Liver (tissue), 3 donors: ENCODE data around the gene PSMD12.

Source experiments
- CTCF ChIP-seq: fragments of 150-350 bp; IDR thresholded peaks from 2 replicates; pipeline ENCODE4 v1.5.1; 2017; ENCODE audit warnings: improper control_type of control experiment, low read depth, low read length; ENCODE audit not compliant: missing input control
- EGR1 ChIP-seq, 2 donors: IDR thresholded peaks; 2 replicates each; pipeline ENCODE4 v1.6.1; 2016 to 2018; ENCODE audit warnings: antibody characterized with exemption in 2 of 2, low read depth in 2 of 2
- FOXA1 ChIP-seq: IDR thresholded peaks from 2 replicates; pipeline ENCODE4 v1.6.1; 2016; ENCODE audit warnings: antibody characterized with exemption
- JUND ChIP-seq, 2 donors: IDR thresholded peaks; 2 replicates each; pipeline ENCODE4 v1.6.1; 2016; ENCODE audit warnings: antibody characterized with exemption in 2 of 2
- MAX ChIP-seq: IDR thresholded peaks from 2 replicates; pipeline ENCODE4 v1.6.1; 2016; ENCODE audit warnings: antibody characterized with exemption
- RAD21 ChIP-seq, 2 donors: IDR thresholded peaks; 2 replicates each; pipeline ENCODE4 v1.6.1; 2016; ENCODE audit warnings: antibody characterized with exemption in 2 of 2, mild to moderate bottlenecking in 2 of 2
- YY1 ChIP-seq: IDR thresholded peaks from 2 replicates; pipeline ENCODE4 v1.6.1; 2016; ENCODE audit warnings: antibody characterized with exemption, mild to moderate bottlenecking
- TF ChIP-seq, protein P1 (sequence below): IDR thresholded peaks from 2 replicates; pipeline ENCODE4 v1.6.1; 2016; ENCODE audit warnings: antibody characterized with exemption, mild to moderate bottlenecking
- donor health status: healthy.
- donor health status: healthy.

GRCh38 chr17:67366193-67367157 lies at the start of gene PSMD12:
- TF ChIP-seq CTCF (peak; percentile 5), EGR1 (IDR thresholded peaks at IDR 0.05; ENCODE audit: low read depth in 2 of 2) (no peak), FOXA1 (no peak), JUND (IDR thresholded peaks at IDR 0.05) (peak in 1 of 2 donors; percentile 6), RAD21 (IDR thresholded peaks at IDR 0.05) (peak; percentile 21 to 39), MAX (no peak), YY1 (peak; percentile 58)
- TF ChIP-seq, protein P1, sequence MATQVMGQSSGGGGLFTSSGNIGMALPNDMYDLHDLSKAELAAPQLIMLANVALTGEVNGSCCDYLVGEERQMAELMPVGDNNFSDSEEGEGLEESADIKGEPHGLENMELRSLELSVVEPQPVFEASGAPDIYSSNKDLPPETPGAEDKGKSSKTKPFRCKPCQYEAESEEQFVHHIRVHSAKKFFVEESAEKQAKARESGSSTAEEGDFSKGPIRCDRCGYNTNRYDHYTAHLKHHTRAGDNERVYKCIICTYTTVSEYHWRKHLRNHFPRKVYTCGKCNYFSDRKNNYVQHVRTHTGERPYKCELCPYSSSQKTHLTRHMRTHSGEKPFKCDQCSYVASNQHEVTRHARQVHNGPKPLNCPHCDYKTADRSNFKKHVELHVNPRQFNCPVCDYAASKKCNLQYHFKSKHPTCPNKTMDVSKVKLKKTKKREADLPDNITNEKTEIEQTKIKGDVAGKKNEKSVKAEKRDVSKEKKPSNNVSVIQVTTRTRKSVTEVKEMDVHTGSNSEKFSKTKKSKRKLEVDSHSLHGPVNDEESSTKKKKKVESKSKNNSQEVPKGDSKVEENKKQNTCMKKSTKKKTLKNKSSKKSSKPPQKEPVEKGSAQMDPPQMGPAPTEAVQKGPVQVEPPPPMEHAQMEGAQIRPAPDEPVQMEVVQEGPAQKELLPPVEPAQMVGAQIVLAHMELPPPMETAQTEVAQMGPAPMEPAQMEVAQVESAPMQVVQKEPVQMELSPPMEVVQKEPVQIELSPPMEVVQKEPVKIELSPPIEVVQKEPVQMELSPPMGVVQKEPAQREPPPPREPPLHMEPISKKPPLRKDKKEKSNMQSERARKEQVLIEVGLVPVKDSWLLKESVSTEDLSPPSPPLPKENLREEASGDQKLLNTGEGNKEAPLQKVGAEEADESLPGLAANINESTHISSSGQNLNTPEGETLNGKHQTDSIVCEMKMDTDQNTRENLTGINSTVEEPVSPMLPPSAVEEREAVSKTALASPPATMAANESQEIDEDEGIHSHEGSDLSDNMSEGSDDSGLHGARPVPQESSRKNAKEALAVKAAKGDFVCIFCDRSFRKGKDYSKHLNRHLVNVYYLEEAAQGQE: no peak
